ENCODE data around the gene GOLPH3L. TPM values are rescaled to one million over a fixed set of nuclear protein-coding genes. Genes with fewer than 3 reads are reported as not detected.
A peak's percentile ranks its signal among the peaks of the same experiment; 100 is the strongest.

GOLPH3L gene
- total RNA-seq, 4 donors from 2014 or later, result 16.2 to 23.9 (median 21.6) TPM

DNA sequence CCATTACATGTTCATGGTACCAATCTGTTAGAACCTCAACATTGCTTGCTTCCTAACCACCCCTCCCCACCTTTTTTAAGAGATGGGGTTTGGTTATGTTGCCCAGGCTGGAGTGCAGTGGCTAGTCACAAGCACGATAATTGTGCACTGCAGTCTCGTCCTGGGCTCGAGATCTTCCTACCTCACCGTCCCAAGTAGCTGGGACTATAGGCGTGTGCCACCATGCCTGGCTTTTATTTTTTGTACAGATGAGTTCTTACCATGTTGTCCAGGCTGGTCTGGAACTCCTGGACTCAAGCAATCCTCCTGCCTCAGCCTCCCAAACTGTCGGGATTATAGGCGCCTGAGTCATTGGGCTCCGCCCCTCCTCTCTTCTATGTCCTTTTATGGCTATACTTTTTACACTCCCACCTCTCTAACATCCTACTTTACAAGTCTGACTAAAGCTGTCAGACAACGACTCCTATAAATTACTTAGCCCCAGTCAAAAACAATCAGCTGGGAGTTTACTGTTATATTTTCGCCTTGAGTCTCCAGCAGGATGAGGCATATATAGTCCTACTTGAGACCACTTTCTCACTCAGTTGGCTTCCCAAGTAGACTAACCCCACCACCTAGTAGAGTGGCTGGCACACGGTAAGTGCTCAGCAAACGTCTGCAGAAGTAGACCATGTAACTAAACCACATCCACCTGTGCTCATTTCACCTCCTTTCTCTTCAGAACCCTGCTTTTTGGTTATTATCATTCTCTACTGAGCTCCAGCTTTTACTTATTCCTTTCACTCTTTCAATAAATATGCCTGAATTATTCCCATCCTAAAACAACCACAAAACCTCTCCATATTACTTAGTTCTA is 81.4 kb downstream of the GOLPH3L start:
- Histone ChIP-seq H3K4me3 (no peak overlapping the region), H3K36me3 (peaks cover 0 to 43% (median 14%) of the 10 kb centered on the region in 4 donors), H3K27ac (replicated peaks in 1 of 4) (peak overlapping the region; percentile 23 to 81 (median 54)), H3K27me3 (no peaks in the 10 kb centered on the region), H3K4me1 (peaks cover 56 to 69% (median 61%) of the 10 kb centered on the region in 4 donors), H3K9me3 (no peaks in the 10 kb centered on the region)
- intact Hi-C loops (cut with DNase I), result no loop called here
- WGBS, result 94% methylated on average over 12 of the region's 12 CpGs
- DNase-seq (ENCODE audit: extremely low spot score), result no peak
- TF ChIP-seq POLR2A (IDR thresholded peaks at IDR 0.05; ENCODE audit: low read depth), result no peak
- no peak for TF ChIP-seq EP300 (IDR thresholded peaks at IDR 0.05)
- no peak for TF ChIP-seq POLR2AphosphoS5 (IDR thresholded peaks at IDR 0.05)
- TF ChIP-seq, protein P1, sequence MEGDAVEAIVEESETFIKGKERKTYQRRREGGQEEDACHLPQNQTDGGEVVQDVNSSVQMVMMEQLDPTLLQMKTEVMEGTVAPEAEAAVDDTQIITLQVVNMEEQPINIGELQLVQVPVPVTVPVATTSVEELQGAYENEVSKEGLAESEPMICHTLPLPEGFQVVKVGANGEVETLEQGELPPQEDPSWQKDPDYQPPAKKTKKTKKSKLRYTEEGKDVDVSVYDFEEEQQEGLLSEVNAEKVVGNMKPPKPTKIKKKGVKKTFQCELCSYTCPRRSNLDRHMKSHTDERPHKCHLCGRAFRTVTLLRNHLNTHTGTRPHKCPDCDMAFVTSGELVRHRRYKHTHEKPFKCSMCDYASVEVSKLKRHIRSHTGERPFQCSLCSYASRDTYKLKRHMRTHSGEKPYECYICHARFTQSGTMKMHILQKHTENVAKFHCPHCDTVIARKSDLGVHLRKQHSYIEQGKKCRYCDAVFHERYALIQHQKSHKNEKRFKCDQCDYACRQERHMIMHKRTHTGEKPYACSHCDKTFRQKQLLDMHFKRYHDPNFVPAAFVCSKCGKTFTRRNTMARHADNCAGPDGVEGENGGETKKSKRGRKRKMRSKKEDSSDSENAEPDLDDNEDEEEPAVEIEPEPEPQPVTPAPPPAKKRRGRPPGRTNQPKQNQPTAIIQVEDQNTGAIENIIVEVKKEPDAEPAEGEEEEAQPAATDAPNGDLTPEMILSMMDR (IDR thresholded peaks at IDR 0.05), result no peak

DNA sequence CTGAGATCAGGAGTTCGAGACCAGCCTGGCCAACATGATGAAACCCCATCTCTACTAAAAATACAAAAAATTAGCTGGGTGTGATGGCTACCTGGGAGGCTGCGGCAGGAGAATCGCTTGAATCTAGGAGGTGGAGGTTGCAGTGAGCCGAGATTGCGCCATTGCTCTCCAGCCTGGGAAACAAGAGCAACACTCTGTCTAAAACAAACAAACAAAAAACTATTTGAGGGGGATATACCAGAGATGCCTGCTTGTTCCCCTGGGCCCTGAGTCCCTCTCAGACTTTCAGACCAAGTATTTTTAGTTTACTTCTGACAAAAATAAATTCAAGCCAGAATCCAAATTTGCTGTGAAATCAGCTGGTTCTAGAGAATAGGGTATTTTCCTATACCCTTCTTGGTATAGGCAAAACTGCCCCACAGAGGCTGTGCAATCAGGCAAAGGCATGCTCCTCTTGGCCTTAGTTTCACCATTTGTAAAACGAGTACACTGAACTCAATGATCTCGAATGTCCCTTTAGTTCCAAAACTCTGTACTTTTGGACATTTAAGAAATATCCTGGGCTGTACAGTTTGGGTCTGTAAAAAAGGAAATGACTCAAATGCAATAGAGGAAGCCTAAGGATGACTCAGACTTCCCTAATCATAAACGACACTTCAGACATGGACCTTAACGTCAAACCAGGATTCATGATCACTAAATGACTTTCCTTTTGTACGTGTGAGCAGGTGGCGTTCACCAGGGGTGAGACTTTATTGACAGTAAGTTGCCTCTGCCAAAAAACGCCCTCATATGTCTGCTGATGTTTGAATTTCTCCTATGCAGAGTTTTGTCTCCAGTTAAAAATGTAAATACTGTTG is 83.7 kb downstream of the GOLPH3L start:
- TF ChIP-seq POLR2AphosphoS5 (IDR thresholded peaks at IDR 0.05) (peak; percentile 76 to 83), POLR2A (IDR thresholded peaks at IDR 0.05; ENCODE audit: low read depth) (no peak)
- Histone ChIP-seq H3K4me1 (peaks cover 47 to 73% (median 63%) of the 10 kb centered on the region in 4 donors), H3K36me3 (peaks cover 0 to 26% (median 3%) of the 10 kb centered on the region in 4 donors), H3K27me3 (no peaks in the 10 kb centered on the region), H3K4me3 (peak overlapping the region in 1 of 4 donors; percentile 7), H3K27ac (replicated peaks in 1 of 4) (peak overlapping the region; percentile 77 to 81 (median 80)), H3K9me3 (no peaks in the 10 kb centered on the region)
- DNase-seq (ENCODE audit: extremely low spot score), result no peak
- intact Hi-C loops (cut with DNase I), result no loop called here
- WGBS, result 40% methylated on average over 12 of the region's 12 CpGs

DNA sequence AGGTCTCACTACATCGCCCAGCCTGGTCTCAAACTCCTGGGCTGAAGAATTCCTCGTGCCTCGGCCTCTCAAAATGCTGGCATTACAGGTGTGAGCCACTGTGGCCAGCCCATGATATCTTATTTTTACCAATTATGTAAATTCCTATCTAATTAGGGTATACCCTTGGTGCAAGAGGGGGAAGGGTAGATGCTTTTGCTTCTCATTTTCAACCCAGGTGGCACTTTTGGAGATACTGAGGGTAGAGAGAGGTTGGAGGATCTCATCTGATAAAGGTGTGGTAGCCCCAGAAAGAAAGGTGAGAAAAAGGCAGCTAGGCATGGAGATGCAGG is 85.0 kb downstream of the GOLPH3L start:
- 93% methylated on average over 3 of the region's 3 CpGs for WGBS
- intact Hi-C loops (cut with DNase I), result no loop called here
- no peaks in the 10 kb centered on the region for H3K9me3 ChIP-seq

DNA sequence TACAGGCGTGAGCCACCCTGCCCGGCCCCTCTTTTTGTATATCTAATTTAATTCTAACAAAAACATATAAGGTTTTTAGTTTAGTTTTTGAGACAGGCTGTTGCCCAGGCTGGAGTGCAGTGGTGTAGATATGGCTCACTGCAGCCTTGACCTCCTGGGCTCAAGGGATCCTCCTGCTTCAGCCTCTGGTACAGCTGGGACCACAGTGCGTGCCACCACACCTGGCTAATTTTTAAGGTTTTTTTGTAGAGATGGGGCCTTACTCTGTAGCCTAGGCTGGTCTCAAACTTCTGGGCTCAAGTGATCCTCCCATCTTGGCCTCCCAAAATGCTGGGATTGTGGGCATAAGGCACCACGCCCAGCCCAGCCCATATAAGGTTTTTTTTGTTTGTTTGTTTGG is 86.4 kb downstream of the GOLPH3L start:
- H3K36me3 ChIP-seq, result peaks cover 0 to 5% (median 0%) of the 10 kb centered on the region in 4 donors
- WGBS, result 97% methylated on average over 4 of the region's 4 CpGs
- peak overlapping the region; percentile 77 to 81 (median 80) for H3K27ac ChIP-seq (replicated peaks in 1 of 4)
- no peaks in the 10 kb centered on the region for H3K9me3 ChIP-seq
- TF ChIP-seq POLR2A (IDR thresholded peaks at IDR 0.05; ENCODE audit: low read depth), result no peak
- TF ChIP-seq, protein P1 (IDR thresholded peaks at IDR 0.05), result no peak
- TF ChIP-seq POLR2AphosphoS5 (IDR thresholded peaks at IDR 0.05), result no peak
- TF ChIP-seq EP300 (IDR thresholded peaks at IDR 0.05), result no peak
- DNase-seq (ENCODE audit: extremely low spot score), result no peak
- H3K4me3 ChIP-seq, result no peak overlapping the region
- peaks cover 47 to 72% (median 63%) of the 10 kb centered on the region in 4 donors for H3K4me1 ChIP-seq
- intact Hi-C loops (cut with DNase I), result no loop called here
- no peaks in the 10 kb centered on the region for H3K27me3 ChIP-seq

More for the DNA sequence above, 85.0 kb downstream of the GOLPH3L start:
- Histone ChIP-seq H3K36me3 (peaks cover 0 to 14% (median 1%) of the 10 kb centered on the region in 4 donors), H3K4me1 (peaks cover 47 to 73% (median 63%) of the 10 kb centered on the region in 4 donors), H3K4me3 (peak overlapping the region in 1 of 4 donors; percentile 0), H3K27ac (replicated peaks in 1 of 4) (peak overlapping the region; percentile 77 to 81 (median 80)), H3K27me3 (no peaks in the 10 kb centered on the region)
- no peak for TF ChIP-seq POLR2A (IDR thresholded peaks at IDR 0.05; ENCODE audit: low read depth)
- TF ChIP-seq, protein P1 (IDR thresholded peaks at IDR 0.05), result no peak
- TF ChIP-seq POLR2AphosphoS5 (IDR thresholded peaks at IDR 0.05), result no peak
- no peak for TF ChIP-seq EP300 (IDR thresholded peaks at IDR 0.05)
- no peak for DNase-seq (ENCODE audit: extremely low spot score)

DNA sequence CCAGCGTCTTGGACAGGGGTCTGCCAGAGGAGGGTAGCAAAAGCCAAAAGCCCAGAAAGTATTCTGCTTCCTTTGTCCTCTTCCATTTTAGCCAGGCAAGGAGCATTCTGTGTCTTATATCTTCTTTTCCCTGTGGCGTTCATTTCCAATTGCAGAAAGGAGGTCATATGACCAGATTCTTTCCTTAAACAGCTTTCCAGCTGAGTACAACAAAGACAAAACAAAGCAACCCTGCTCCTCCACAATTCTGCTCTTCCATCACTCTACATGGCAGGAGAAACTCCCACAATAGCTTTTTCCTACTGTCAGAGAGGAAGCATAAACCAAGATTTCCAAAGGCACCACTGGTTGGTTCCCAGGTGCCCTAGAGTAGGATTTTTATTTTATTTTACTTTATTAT is 87.2 kb downstream of the GOLPH3L start:
- no peak for DNase-seq (ENCODE audit: extremely low spot score)
- peak overlapping the region; percentile 77 to 81 (median 80) for H3K27ac ChIP-seq (replicated peaks in 1 of 4)
- H3K4me3 ChIP-seq, result no peak overlapping the region
- H3K9me3 ChIP-seq, result no peaks in the 10 kb centered on the region
- intact Hi-C loops (cut with DNase I), result no loop called here
- TF ChIP-seq, protein P1 (IDR thresholded peaks at IDR 0.05), result no peak
- TF ChIP-seq EP300 (IDR thresholded peaks at IDR 0.05), result no peak
- peak; percentile 27 to 46 for TF ChIP-seq POLR2AphosphoS5 (IDR thresholded peaks at IDR 0.05)
- TF ChIP-seq POLR2A (IDR thresholded peaks at IDR 0.05; ENCODE audit: low read depth), result no peak
- H3K36me3 ChIP-seq, result no peaks in the 10 kb centered on the region
- H3K4me1 ChIP-seq, result peaks cover 52 to 70% (median 65%) of the 10 kb centered on the region in 4 donors
- H3K27me3 ChIP-seq, result no peaks in the 10 kb centered on the region
- WGBS, result 25% methylated on average over 2 of the region's 2 CpGs
